HepG2 (cell line): Measurements from ENCODE around the gene GNG13. TPM values are rescaled to one million over a fixed set of nuclear protein-coding genes. Genes with fewer than 3 reads are reported as not detected.

Source experiments
- ATAC-seq: fragments of 200-7000 bp; cut with Tn5 transposase; 3 replicates; pipeline ENCODE4 v1.9.1; 2020; ENCODE audit warnings: mild to moderate bottlenecking, moderate library complexity
- BruUV-seq: library from RNA; stranded (reverse); fragments of 400-500 nt; replicated peaks from 2 replicates; lab custom pipeline; 2021; lab: Mats Ljungman, UMichigan
- CTCF ChIA-PET: fragments of 300-600 bp; formaldehyde crosslinking; extraction: SDS; loops from one replicate; lab custom pipeline; 2021; ENCODE audit warnings: low total read pairs, inconsistent platforms, low intra/inter-chr PET ratio; lab: Yijun Ruan, JAX
- POLR2A ChIA-PET: fragments of 350-600 bp; sonication (Branson Sonifier 250); formaldehyde crosslinking; loops from one replicate; lab custom pipeline; 2020; ENCODE audit warnings: antibody characterized with exemption, inconsistent platforms; lab: Yijun Ruan, JAX
- DNase-seq: peaks from one replicate; pipeline ENCODE4 v3.0.0-alpha.2; 2015; ENCODE audit warnings: low spot score
- FAIRE-seq: peaks from 3 replicates; lab custom pipeline; 2011; peaks lifted over from hg19 to GRCh38; lab: Jason Lieb, UNC
- H2AFZ ChIP-seq: one replicate; pipeline ENCODE4 v1.6.1; 2011; ENCODE audit warnings: low read length, inconsistent platforms
- H3K27ac ChIP-seq: fragments of 300-600 bp; 3 replicates; pipeline ENCODE4 v1.8.0; 2011; ENCODE audit warnings: mixed run types, mild to moderate bottlenecking, mixed read lengths, low read length, inconsistent platforms; ENCODE audit not compliant: insufficient read depth; ENCODE audit errors: extremely low read length
- H3K27me3 ChIP-seq, 2 experiments: fragments of 200-600 bp in 1 of 2; 2 replicates in 1 of 2; 3 replicates in 1 of 2; pipeline versions ENCODE4 v1.6.0 to v1.8.0; 2011; ENCODE audit warnings: low read length in 2 of 2, mild to moderate bottlenecking in 2 of 2, moderate library complexity in 2 of 2, inconsistent platforms in 1 of 2; ENCODE audit not compliant: insufficient read depth in 2 of 2, control insufficient read depth in 1 of 2
- H3K36me3 ChIP-seq, 2 experiments: fragments of 200-600 bp in 1 of 2; replicated peaks in 1 of 2; 2 replicates in 1 of 2; 3 replicates in 1 of 2; pipeline versions ENCODE4 v1.5.1 to v1.8.0; 2011; ENCODE audit warnings: low read length in 2 of 2, inconsistent platforms in 1 of 2; ENCODE audit not compliant: insufficient read depth in 2 of 2, control insufficient read depth in 1 of 2
- H3K4me1 ChIP-seq: 2 replicates; pipeline ENCODE4 v1.5.1; 2012; ENCODE audit warnings: low read length, inconsistent platforms; ENCODE audit not compliant: insufficient read depth
- H3K4me2 ChIP-seq: 2 replicates; pipeline ENCODE4 v1.6.0; 2011; ENCODE audit warnings: low read depth, low read length, inconsistent platforms
- H3K4me3 ChIP-seq, 3 experiments: fragments of 200-600 bp in 1 of 3; sonication (generic), shearing (Covaris generic) in 1 of 3; replicated peaks in 1 of 3; 2 replicates each; pipeline ENCODE4 v1.5.1; 2011 to 2016; ENCODE audit warnings: low read length in 3 of 3, inconsistent platforms in 2 of 3, low read depth in 2 of 3, mild to moderate bottlenecking in 2 of 3, control low read depth in 1 of 3, mixed read lengths in 1 of 3; ENCODE audit not compliant: insufficient read depth in 1 of 3
- H3K79me2 ChIP-seq: one replicate; pipeline ENCODE4 v1.6.1; 2011; ENCODE audit warnings: low read length, inconsistent platforms; ENCODE audit not compliant: insufficient read depth
- H3K9ac ChIP-seq: 2 replicates; pipeline ENCODE4 v1.6.0; 2011; ENCODE audit warnings: mild to moderate bottlenecking, low read depth, low read length, inconsistent platforms; ENCODE audit not compliant: insufficient read depth
- H3K9me3 ChIP-seq: 2 replicates; pipeline ENCODE4 v1.5.1; 2012; ENCODE audit warnings: mild to moderate bottlenecking, low read length
- H4K20me1 ChIP-seq: 2 replicates; pipeline ENCODE4 v1.6.0; 2011; ENCODE audit warnings: inconsistent platforms, mild to moderate bottlenecking, low read length, moderate library complexity; ENCODE audit not compliant: insufficient read depth
- ATF7 ChIP-seq, 2 experiments: fragments of 450-650 bp in 1 of 2; sonication (generic) in 1 of 2; formaldehyde crosslinking in 1 of 2; IDR thresholded peaks; 2 replicates each; pipeline versions ENCODE4 v1.4.0 to v1.6.1; 2016 to 2020; ENCODE audit warnings: antibody characterized with exemption in 1 of 2, mild to moderate bottlenecking in 1 of 2, missing genetic modification reagents in 1 of 2
- FOSL1 ChIP-seq: sonication (generic); formaldehyde crosslinking; IDR thresholded peaks from 2 replicates; pipeline ENCODE4 v1.9.0; 2021; ENCODE audit warnings: missing genetic modification reagents, borderline replicate concordance
- NFIC ChIP-seq: IDR thresholded peaks from 2 replicates; pipeline ENCODE4 v1.6.1; 2012; ENCODE audit warnings: mild to moderate bottlenecking, low read length, inconsistent platforms
- NONO ChIP-seq, 2 experiments: fragments of 450-650 bp in 1 of 2; sonication (generic) in 1 of 2; formaldehyde crosslinking in 1 of 2; IDR thresholded peaks in 1 of 2; conservative IDR thresholded peaks in 1 of 2; 2 replicates each; pipeline versions ENCODE4 v1.6.1 to v1.8.0; 2017 to 2022; ENCODE audit warnings: mild to moderate bottlenecking in 1 of 2, missing genetic modification reagents in 1 of 2, moderate library complexity in 1 of 2
- RFX1 ChIP-seq: fragments of 450-650 bp; IDR thresholded peaks from 2 replicates; pipeline ENCODE4 v1.6.1; 2017
- TERF1 ChIP-seq: sonication (generic); formaldehyde crosslinking; IDR thresholded peaks from 2 replicates; pipeline ENCODE4 v1.8.0; 2022; ENCODE audit warnings: mild to moderate bottlenecking, missing genetic modification reagents, moderate library complexity
- TOPORS ChIP-seq: sonication (generic); formaldehyde crosslinking; IDR thresholded peaks from 2 replicates; pipeline ENCODE4 v1.8.0; 2023; ENCODE audit warnings: mild to moderate bottlenecking, missing genetic modification reagents
- XBP1 ChIP-seq: sonication (generic); formaldehyde crosslinking; IDR thresholded peaks from 2 replicates; pipeline ENCODE4 v1.5.0; 2020; ENCODE audit warnings: missing genetic modification reagents
- ZBTB10 ChIP-seq: sonication (generic); formaldehyde crosslinking; IDR thresholded peaks from 2 replicates; pipeline ENCODE4 v1.4.0; 2020; ENCODE audit warnings: missing genetic modification reagents, borderline replicate concordance
- ZNF7 ChIP-seq: IDR thresholded peaks from 2 replicates; pipeline ENCODE4 v1.6.1; 2016; ENCODE audit warnings: missing biosample characterization, missing genetic modification reagents
- WGBS: methylation state at CpG from one replicate; pipeline ENCODE4 v1.1.6; 2017; ENCODE audit warnings: low lambda C conversion rate; 5-methylcytosine and 5-hydroxymethylcytosine counted together
- in situ Hi-C: cut with HindIII; loops from 2 replicates; pipeline ENCODE4 v1.10.0; 2017; ENCODE audit warnings: low pct_unique_long_range_greater_than_20kb; ENCODE audit not compliant: extremely low pct_ligation_motif_present
- intact Hi-C: fragments of 100-400 bp; cut with micrococcal nuclease; formaldehyde crosslinking; loops from one replicate; pipeline ENCODE4 v1.10.0; 2022; ENCODE audit not compliant: unreplicated experiment
- polyA plus RNA-seq, 8 experiments: library from polyadenylated mRNA; depleted of rRNA in 3 of 8; stranded (reverse) in 7 of 8; unstranded in 1 of 8; fragments of >200 nt; fragmentation: Illumina TruSeq in 4 of 8; extraction: Trizol in 4 of 8; gene quantifications; 2 replicates each; pipeline versions ENCODE4 v1.2.1 to v1.2.3, GENCODE V29; 2011 to 2016; ENCODE audit warnings: low read depth in 4 of 8, missing spikeins in 1 of 8, mixed read lengths in 1 of 8; ENCODE audit not compliant: insufficient read depth in 1 of 8
- total RNA-seq, 5 experiments: library from RNA; depleted of rRNA; stranded (reverse); fragments of >200 nt; fragmentation: Illumina TruSeq; extraction: Trizol; gene quantifications; 2 replicates each; pipeline ENCODE4 v1.2.3, GENCODE V29; 2016; ENCODE audit warnings: low read depth in 1 of 5

Gene GNG13
- total and polyA plus RNA-seq, 2 of the 13 experiments (the other 11 are each of a cell fraction or from before 2014, with no cell fraction given) = not detected

DNA sequence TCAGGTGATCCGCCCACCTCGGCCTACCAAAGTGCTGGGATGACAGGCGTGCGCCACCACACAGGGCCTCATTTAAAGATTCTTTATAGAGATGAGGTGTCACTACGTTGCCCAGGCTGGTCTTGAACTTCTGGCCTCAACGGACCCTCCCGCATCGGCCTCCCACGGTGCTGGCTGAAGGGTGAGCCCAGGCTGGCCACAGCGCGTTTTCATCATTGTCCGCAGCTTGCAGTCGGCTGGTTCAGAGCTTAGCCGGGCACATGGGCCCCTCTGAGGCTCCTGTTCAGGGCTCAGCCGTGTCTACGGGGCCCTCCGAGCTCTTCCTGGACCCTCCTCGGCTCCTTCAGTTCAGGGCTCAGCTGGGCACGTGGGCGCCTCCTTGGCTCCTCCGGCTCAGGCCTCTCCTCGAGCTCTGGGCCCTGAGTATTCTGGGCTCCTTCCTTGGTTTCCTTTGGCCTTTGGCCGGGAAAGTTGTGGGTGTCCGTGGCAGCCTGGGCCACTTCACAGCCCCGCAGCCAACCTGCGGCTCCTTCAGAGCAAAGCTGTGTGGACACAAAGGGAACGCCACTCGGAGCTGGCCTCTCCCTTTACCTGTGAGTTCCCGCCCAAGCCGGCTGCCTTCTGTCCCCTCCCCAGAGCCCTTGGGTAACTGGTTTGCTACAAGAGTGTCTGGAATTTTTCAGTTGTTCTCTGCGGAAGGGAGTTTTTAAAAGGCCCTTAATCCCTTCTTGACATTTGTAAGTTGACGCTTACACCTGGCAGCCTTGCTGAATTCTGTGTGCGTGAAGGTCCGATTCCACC lies 41.2 kb downstream of the GNG13 start (continued):
- TF ChIP-seq XBP1 = no peak

DNA sequence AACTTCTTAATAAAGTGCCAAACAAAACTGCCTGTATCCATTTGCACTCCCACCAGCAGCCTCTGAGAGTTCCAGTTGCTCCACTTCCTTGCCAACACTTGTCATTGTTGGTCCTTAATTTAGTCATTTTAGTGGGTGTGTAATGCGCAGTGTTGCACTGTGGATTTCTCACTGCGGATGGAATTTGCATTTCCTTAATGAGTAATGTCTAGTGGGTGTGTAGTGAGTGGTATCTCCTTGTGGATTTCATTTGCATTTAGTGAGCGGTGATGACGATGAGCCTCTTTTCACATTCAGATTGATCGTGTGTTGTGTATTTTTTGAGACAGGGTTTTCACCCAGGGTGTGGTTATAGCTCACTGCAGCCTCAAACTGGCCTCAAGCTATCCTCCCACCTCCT lies 44.1 kb downstream of the GNG13 start:
- no peak for ATAC-seq
- TF ChIP-seq ZNF7 (CRISPR knock-in tag) = peak; percentile 94
- no peak for TF ChIP-seq TERF1
- TF ChIP-seq, all 625 proteins: peak for 1
- CTCF ChIA-PET = no interaction called here
- Histone ChIP-seq H3K27me3 (peaks cover 7 to 38% of the 10 kb centered on the region in 2 experiments), H3K27ac (no peak overlapping the region), H3K36me3 (no peaks in the 10 kb centered on the region), H3K9me3 (no peaks in the 10 kb centered on the region), H3K9ac (no peak overlapping the region), H4K20me1 (no peaks in the 10 kb centered on the region), H2AFZ (no peak overlapping the region), H3K79me2 (no peaks in the 10 kb centered on the region), H3K4me3 (no peak overlapping the region), H3K4me2 (no peak overlapping the region), H3K4me1 (peaks cover 30% of the 10 kb centered on the region)
- WGBS = 79% methylated on average over 5 of the region's 5 CpGs
- FAIRE-seq = no peak
- no peak for DNase-seq
- intact Hi-C loops = no loop called here
- POLR2A ChIA-PET = no interaction called here
- no TSS peak for BruUV-seq
- in situ Hi-C loops = no loop called here

DNA sequence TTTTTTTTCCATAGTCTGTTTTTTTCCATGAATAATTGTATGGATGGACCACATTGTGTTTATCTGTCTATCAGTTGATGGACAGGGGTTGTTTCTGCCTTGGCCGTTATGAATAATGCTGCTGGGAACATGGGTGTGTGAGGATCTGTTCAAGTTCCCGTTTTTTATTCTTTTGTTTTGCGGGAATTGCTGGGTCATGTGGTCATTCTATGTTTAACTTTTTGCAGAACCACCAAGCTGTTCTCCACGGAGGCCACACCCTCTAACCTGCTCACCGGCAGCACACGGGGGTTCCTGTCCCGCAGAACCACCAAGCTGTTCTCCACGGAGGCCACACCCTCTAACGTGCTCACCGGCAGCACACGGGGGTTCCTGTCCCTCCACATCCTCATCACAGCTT lies 45.9 kb downstream of the GNG13 start:
- no peaks in the 10 kb centered on the region for H3K9me3 ChIP-seq
- H2AFZ ChIP-seq = no peak overlapping the region
- H4K20me1 ChIP-seq = no peaks in the 10 kb centered on the region
- 25% methylated on average over 11 of the region's 11 CpGs for WGBS
- CTCF ChIA-PET = no interaction called here
- peaks cover 13% of the 10 kb centered on the region for H3K4me1 ChIP-seq
- ATAC-seq (no peak), DNase-seq (no peak), FAIRE-seq (no peak)
- no peak overlapping the region for H3K9ac ChIP-seq
- BruUV-seq = no TSS peak
- H3K27me3 ChIP-seq = peaks cover 5 to 42% of the 10 kb centered on the region in 2 experiments
- in situ Hi-C loops = no loop called here
- no peak overlapping the region for H3K27ac ChIP-seq
- intact Hi-C loops = no loop called here
- H3K36me3 ChIP-seq = no peaks in the 10 kb centered on the region
- POLR2A ChIA-PET = no interaction called here
- no peaks in the 10 kb centered on the region for H3K79me2 ChIP-seq
- no peak overlapping the region for H3K4me3 ChIP-seq
- H3K4me2 ChIP-seq = no peak overlapping the region
- no peak for TF ChIP-seq RFX1
- no peak for TF ChIP-seq NFIC
- no peak for TF ChIP-seq FOSL1 (CRISPR knock-in tag)
- TF ChIP-seq ZBTB10 (CRISPR knock-in tag) = no peak
- no peak for TF ChIP-seq ATF7 (IDR thresholded peaks at IDR 0.05)
- no peak for TF ChIP-seq ATF7 (CRISPR knock-in tag; IDR thresholded peaks at IDR 0.05)
- TF ChIP-seq TOPORS (CRISPR knock-in tag) = no peak
- no peak for TF ChIP-seq NONO (IDR thresholded peaks at IDR 0.05)
- TF ChIP-seq NONO (CRISPR knock-in tag; conservative IDR thresholded peaks at IDR 0.05) = no peak
